Nucleus accumbens (tissue), 56 donors: ENCODE results near the gene TRUB2.

Experiments
- DNase-seq, 56 donors: peaks; one replicate each; lab custom pipeline; 2025; lab: John Stamatoyannopoulos, UW

The TRUB2 gene, protein sequence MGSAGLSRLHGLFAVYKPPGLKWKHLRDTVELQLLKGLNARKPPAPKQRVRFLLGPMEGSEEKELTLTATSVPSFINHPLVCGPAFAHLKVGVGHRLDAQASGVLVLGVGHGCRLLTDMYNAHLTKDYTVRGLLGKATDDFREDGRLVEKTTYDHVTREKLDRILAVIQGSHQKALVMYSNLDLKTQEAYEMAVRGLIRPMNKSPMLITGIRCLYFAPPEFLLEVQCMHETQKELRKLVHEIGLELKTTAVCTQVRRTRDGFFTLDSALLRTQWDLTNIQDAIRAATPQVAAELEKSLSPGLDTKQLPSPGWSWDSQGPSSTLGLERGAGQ

DNA sequence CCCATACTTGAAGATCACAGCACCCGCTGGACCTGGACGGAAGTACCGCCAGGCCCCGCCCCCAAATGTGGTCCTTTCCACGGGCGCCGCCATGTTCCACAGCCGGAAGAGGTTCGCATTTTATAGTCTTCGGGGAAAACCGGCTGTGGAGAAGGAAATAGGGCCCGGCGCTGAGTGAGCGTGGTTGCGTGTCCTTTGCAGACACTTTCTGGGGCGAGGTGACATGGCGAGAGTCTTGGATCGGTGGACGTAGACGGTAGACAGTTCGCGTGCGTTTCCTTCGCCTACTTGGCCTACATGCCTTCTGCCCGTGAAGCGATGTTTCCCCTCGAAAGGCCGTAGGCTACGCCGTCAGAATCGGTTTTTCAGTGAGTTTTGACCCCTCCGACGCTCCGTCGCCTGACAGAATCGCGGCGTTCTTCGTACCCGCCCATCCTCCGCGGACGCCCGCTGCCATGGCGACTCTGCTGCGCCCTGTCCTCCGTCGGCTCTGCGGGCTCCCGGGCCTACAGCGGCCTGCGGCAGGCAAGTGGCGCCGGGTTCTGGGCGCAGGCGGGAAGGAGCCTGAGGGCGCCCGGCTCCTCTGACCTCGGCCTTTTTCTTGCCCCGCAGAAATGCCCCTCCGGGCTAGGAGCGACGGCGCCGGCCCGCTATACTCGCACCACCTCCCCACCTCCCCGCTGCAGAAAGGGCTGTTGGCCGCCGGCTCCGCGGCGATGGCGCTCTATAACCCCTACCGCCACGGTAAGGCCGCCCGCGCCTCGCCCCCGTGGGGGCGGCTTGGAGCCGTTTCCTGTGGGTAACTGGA, at the start of gene TRUB2, which contains the start of gene COQ4:
TSS of gene TRUB2 (minus strand) at position 44 of the 808 bp plus-strand sequence. CDS start at position 5, 39 bp downstream.
TSS of gene COQ4 (plus strand) at position 436 of the 808 bp plus-strand sequence. CDS start at position 456, 20 bp downstream.
- peak in 55 of 56 donors; percentile 61 to 100 (median 93) for DNase-seq

DNA sequence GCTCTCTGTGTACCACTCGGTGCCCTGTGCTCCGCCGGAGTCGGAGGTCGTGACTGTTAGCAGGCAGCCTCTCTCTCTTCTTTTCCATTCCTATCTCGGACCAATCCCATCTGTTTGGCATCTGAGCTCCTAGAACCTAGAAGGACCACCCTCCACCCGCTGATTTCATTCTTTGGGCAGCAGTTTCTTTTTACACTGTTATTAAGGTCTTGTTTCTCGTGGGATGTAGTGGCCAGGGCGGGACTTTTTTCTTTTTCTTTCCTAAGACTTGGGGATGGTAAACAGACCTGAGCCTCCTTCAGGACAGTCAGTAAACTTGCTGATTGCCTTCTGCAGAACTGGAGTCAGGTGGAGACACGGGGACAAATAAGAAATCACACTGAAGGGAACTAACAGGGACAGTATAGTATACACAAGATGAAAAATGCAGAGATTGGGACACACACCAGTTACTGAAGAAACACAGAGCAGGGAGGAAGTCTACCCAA, 49.4 kb upstream of the TRUB2 start:
- DNase-seq, result no peak

DNA sequence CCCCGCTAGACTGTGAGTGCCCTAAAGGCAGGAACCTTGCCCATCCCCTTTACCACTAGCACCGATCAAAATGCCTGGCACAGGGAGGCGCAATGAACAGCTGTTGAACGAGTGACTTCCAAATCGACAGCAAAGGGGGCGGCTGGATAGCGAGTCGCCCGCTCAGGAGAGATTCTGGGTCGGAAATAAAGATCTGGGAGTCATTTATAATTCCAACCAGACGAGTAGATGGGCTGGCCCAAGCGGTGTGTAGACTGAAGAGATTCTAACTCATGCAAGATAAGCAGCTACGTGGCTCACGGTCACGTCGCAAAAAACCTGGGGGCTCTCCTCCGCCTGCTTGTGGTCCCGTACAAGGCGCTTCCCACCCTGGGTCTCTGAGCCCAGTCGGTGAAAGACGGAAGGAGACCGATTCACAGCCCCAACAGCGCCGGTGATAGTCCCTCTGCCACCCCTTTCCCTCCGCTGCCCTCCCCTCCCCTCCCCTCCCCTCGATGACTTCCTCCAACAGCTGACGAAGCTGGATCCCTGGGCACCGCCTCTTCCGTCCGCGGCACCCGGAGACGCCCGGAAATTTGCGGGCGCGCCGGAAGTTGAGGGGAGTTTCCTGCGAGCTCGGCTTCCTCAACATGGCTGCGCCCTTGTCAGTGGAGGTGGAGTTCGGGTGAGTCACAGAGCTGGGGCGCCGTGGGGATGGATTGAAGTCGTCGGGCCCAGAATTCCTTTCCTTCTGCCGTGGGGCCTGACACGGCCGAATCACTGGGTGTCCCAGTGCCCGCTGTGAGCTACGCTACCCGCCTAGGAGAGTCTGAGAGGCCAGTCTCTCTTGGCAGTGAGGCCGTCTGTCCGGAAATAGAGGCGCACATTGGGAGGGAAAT, 48.7 kb upstream of the TRUB2 start, which contains the start of gene URM1:
TSS of gene URM1 (plus strand) at position 623 of the 878 bp plus-strand sequence. CDS start at position 630, 7 bp downstream.
- DNase-seq, result peak; percentile 57 to 99 (median 95)

DNA sequence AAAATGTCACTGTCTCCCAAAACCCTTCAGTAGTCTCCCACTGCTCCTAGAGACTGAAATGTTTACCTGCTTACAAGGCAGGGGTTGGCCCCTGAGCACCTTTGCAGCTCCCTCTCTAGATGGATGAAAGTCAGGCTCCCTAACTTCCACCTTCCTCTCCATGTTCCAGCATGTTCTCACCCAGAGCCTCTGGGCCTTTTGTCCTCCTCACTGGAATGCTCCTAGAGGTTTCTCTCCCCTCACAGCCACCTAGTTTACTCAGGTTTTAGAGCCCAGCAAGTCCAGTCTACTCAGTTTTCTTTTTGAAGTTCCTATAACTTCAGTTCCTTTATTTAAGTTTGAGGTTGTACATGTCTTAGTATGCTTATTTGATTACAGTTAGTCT, 48.1 kb upstream of the TRUB2 start:
- no peak for DNase-seq

DNA sequence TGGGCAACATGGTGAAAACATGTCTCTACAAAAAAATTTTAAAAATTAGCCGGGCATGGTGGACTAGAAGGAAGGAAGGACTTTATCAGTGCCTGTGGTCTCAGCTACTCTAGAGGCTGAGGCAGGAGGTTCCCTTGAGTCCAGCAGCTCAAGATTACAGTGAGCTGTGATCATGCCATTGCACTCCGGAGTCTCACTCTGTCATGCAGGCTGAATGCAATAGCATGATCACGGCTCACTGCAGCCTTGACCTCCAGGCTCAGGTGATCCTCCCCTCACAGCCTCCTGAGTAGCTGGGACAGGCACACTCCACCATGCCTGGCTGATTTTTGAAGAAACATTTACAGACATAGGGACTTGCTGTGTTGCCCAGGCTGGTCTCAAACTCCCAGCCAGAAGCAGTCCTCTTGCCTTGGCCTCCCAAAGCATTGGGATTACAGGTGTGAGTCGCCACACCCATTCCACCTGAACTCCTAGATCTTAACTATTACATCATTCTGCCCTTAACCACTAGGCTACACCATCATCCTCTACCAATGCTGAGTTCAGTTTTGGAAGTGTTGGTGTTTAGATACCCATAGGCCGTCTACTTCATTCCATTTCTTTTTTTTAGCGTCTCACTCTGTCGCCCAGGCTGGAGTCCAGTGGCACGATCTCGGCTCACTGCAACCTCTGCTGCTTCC, 46.9 kb upstream of the TRUB2 start:
- DNase-seq, result no peak

DNA sequence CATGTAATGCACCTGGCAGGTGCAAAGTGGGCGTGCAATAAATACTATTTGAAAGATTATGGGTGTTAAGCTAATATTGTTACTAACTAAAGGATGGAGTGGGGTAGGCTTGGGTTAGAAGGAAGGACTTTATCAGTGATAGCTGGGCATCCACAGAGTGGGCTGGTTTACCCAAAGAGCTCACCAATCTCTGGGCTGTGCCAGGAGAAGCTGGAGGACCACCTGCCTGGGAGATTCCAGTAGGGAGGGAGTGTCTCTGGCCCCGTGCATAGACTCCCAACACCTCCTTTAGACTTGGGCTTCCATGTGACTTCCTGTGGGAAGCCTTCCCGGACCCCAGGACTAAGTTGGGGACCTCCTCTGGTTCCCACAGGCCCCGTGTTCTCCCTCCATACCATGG, 43.3 kb upstream of the TRUB2 start:
- no peak for DNase-seq

DNA sequence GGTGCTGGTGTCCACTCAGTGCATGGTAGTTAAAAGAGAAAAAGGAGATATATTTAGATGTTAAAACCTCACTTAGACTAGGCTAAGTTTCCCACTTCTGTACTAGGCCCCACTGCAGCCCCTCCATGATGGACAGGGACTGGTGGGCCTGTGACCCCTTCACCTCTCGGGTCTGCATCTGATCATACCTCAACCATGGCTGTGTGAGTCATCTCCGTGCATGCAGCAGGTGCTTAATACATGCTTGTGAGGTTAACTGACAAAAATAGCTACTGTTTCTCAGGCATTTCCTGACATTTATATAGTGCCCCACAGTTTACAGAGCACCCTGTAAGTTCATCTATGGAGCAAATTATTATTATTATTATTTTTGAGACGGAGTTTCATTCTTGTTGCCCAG, 40.5 kb upstream of the TRUB2 start:
- DNase-seq, result peak in 1 of 56 donors; percentile 15

DNA sequence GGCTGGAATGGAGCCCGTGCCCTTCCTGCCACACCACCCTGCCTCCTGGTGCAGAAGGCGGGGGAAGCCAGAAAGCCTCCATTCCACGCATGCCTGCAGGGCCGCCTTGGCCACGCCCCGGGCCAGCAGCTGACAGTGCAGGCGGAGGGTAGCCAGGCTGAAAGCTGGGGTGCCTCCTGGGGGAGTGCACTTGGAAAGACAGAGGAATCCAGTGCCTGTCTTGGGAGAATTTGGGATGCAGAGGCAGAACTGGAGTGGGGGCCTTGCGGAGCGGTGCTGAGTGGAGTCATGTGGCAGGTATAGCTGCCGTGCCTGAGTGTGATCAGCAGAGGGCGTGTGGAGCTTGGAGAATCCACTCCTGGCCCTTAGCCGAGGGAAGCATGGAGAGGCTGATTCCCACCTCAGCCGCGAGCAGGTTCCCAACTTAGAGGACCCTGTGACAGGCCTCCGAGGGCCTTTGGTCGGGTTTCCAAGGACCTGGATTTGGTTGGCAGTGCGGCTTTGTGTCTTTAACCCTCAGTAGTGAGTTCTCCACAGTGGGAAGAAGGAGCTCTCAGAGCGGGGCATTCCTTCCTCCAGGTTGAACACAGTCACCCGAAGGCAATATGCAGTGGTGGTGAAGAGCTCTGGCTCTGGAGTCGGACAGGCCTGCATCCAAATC, 39.9 kb upstream of the TRUB2 start:
- DNase-seq, result peak in 55 of 56 donors; percentile 48 to 95 (median 83)

DNA sequence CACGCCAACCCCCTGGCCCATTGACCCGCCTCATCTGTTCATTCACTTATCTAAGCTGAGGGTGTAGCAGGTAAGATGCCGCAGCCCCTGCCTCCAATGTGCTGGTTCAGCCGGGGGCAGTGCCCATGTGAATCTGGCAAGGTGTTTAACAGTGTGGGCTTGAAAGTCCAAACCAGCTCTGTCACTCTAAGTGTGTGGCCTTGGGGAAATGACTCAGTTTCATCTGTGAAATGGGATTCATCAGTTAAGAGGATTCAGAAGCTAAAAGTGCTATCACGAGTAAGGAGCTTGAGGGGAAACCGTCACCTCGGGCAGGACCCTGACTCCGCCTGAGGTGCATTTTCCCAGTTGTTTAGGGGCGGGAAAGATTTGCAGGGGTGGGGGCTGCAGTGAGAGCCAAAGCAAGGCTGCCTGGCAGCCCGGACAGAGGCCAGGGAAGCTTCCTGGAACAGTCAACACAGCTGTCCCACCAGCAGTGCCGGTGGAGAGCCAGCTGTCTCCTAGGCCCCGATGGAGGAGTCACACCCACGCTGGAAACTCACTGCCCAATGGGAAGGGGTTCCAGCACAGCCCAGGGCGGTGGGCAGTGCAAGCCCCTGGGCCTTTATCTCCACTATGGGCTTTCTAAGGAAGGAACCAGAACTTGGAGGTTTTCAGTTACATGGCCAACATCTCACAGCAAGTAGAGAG, 39.2 kb upstream of the TRUB2 start:
- DNase-seq, result no peak

DNA sequence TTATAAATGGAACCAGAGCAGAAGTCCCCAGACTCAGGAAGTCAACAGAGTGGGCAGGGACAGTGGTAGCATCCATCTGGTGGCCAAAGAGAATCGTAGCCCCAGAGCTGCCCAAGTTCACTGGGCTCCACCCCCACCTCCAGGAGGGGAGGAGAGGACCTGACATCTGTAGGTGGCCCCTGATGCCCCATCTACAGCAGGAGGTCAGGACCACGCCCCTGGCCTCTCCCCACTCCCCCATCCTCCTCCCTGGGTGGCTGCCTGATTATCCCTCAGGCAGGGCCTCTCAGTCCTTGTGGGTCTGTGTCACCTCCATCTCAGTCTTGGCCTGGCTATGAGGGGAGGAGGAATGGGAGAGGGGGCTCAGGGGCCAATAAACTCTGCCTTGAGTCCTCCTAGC, 38.6 kb upstream of the TRUB2 start:
- DNase-seq, result no peak

DNA sequence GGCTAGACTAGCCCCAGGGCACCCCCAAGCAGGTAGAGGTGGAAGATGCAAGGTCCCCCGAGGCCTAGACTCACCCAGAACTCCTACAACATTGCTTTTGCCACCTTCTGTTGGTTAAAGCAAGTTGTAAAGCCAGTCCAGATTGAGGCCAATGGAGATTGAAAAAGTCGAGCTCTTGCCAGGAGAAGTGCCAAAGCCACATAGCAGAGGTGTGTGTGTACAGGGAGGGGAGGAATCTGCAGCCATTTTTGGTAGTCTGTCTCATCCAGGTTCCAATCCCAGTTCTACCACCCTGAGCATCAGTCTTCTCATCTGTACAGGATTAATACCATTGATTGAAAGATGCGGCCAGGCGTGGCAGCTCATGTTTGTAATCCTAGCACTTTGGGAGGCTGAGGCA, 36.6 kb upstream of the TRUB2 start:
- no peak for DNase-seq

DNA sequence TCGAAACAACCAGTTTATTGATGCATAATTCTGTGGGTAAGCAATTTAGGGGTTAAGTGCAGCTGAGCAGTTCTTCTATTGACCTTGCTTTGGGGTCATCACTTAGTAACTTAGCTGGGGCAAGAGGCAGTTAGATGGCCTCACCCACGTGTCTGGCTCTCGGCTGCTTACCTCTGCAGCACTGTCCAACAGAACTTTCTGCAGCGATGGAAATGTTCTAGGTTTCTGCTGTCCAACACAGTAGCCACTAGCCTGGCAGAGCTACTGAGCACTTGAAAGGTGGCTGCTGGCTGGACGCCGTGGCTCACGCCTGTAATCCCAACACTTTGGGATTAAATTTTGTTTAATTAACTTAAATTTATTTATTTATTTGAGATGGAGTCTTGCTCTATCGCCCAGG, 35.8 kb upstream of the TRUB2 start:
- no peak for DNase-seq

DNA sequence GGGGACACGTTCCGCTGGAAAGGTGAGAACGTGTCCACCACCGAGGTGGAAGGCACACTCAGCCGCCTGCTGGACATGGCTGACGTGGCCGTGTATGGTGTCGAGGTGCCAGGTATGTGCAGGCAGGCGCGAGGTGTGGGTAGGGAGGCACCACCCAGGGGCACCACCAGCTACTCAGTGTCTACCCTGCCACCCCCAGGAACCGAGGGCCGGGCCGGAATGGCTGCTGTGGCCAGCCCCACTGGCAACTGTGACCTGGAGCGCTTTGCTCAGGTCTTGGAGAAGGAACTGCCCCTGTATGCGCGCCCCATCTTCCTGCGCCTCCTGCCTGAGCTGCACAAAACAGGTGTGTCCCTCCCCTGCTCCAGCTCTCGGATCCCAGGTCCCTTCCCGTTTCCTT, 33.2 kb upstream of the TRUB2 start:
- DNase-seq, result no peak

DNA sequence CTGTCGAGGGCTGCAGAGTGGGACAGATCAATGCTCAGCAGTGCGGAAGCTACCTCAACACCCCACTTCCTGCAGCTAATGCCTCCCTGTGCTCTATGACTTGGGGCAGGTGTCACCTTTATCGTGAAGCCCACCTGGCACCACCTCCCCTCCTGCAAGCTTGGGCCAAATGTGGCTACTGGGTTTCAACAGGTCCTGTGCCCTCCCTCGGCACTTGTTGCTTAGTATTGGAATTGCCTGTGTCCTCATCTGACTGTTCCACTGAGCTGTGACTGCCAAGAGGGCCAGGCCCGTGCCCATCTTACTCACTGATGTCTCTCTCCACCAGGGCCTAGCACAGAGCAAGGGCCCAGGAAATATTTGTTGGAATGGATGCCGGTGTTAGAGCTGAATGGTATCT, 27.5 kb upstream of the TRUB2 start:
- DNase-seq, result no peak

DNA sequence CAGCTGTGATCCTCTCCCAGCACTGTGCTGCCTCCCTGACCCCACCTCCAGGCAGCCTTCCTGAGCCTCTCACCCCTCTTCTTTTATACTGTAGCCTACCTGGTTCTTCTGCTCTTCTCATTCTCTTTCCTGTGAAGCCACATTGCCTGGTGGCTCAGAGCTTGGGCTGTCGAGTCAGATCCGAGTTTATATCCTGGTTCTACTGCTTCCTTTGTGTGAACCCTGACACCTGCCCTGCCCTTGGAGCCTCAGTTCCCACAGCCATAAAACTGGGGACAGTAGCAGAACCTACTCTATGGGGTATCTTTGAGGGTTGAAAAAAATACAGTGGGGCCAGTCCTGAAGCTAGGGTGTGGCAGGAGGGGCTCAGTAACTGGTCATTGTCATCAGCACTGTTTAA, 26.9 kb upstream of the TRUB2 start:
- no peak for DNase-seq

DNA sequence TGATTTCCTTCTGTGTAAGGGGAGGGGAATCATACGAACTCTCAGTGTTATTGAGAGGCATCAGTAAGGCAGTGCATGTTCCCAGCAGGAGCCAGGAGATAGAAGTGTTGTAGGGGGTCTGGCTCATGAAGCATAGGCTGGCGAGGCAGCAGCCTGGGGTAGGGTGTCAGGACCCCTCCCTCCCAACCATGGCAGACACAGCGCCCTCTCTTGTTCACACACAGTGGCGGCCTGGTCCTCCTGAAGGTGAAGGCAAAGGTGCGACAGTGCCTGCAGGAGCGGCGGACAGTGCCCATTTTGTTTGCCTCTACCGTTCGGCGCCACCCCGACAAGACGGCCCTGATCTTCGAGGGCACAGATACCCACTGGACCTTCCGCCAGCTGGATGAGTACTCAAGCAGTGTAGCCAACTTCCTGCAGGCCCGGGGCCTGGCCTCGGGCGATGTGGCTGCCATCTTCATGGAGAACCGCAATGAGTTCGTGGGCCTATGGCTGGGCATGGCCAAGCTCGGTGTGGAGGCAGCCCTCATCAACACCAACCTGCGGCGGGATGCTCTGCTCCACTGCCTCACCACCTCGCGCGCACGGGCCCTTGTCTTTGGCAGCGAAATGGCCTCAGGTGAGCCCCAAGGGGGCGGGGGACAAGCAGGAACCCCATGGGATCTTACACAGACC, 22.8 kb upstream of the TRUB2 start:
- no peak for DNase-seq

DNA sequence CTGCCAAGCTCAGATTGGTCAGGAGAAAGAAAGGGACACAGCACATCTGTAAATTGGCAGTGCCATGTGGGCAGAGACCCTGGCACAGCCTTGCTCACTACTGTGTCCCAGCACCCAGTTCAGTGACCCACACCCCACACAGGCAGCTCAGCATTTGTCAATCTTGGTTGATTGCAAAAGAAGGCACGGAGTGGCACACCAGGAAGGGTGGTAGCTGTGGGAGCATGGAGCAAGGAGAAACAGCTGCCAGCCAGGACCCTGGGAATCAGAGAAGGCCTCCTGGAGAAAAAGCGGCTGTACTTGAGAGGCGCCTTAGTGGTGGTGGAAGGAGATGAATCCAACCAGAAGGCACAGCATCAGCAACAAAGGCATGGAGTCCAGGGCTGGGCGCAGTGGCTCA, 21.6 kb upstream of the TRUB2 start:
- DNase-seq, result no peak
